Suprapubic skin (tissue), 4 donors: Measurements from ENCODE around the gene NSD1. TPM values are rescaled to one million over a fixed set of nuclear protein-coding genes. Genes with fewer than 3 reads are reported as not detected.

Experiments
- DNase-seq, 2 donors: peaks; one replicate each; pipeline ENCODE4 v3.0.0-alpha.2; 2019; ENCODE audit warnings: low spot score in 2 of 2
- H3K27ac ChIP-seq: fragments of 200-600 bp; sonication (generic); one replicate; pipeline ENCODE4 v1.5.1; 2019
- H3K27me3 ChIP-seq: fragments of 200-600 bp; sonication (generic); one replicate; pipeline ENCODE4 v1.5.1; 2019
- H3K36me3 ChIP-seq: fragments of 200-600 bp; sonication (generic); one replicate; pipeline ENCODE4 v1.5.1; 2019
- H3K4me1 ChIP-seq: fragments of 200-600 bp; sonication (generic); one replicate; pipeline ENCODE4 v1.5.1; 2019
- H3K4me3 ChIP-seq: fragments of 200-600 bp; sonication (generic); one replicate; pipeline ENCODE4 v1.5.1; 2019; ENCODE audit warnings: mild to moderate bottlenecking
- H3K9me3 ChIP-seq: fragments of 200-600 bp; sonication (generic); one replicate; pipeline ENCODE4 v1.5.1; 2019
- EP300 ChIP-seq: sonication (generic); formaldehyde crosslinking; IDR thresholded peaks from one replicate; pipeline ENCODE4 v1.6.1; 2017; ENCODE audit warnings: antibody characterized with exemption
- POLR2A ChIP-seq, 2 donors: fragments of 450-650 bp; IDR thresholded peaks; one replicate each; pipeline ENCODE4 v1.6.1; 2017; ENCODE audit warnings: antibody characterized with exemption in 2 of 2, mild to moderate bottlenecking in 2 of 2, moderate library complexity in 2 of 2
- POLR2AphosphoS5 ChIP-seq, 3 donors: sonication (generic); formaldehyde crosslinking; IDR thresholded peaks; one replicate each; pipeline ENCODE4 v1.6.1; 2017; ENCODE audit warnings: antibody characterized with exemption in 3 of 3
- WGBS: methylation state at CpG from one replicate; pipeline ENCODE4 v1.1.5; 2018; 5-methylcytosine and 5-hydroxymethylcytosine counted together
- total RNA-seq, 4 donors: library from RNA; depleted of rRNA; stranded (reverse); fragments of >200 nt; gene quantifications; one replicate each; pipeline ENCODE4 v1.1.0, GENCODE V29; 2016
- TF ChIP-seq, protein P1 (sequence below), 2 donors: fragments of 200-600 bp in 1 of 2; fragments of 450-650 bp in 1 of 2; sonication (generic) in 1 of 2; IDR thresholded peaks; one replicate each; pipeline ENCODE4 v1.5.1; 2016 to 2019; ENCODE audit warnings: antibody characterized with exemption in 2 of 2, mild to moderate bottlenecking in 1 of 2, moderate library complexity in 1 of 2

Gene NSD1
- total RNA-seq, 4 donors from 2014 or later: 36.0 to 67.9 (median 51.3) TPM

GRCh38 chr5:177189416-177189815 is 55.8 kb downstream of the NSD1 start:
- DNase-seq: no peak

GRCh38 chr5:177189965-177190364 is 56.4 kb downstream of the NSD1 start:
- H3K4me3 ChIP-seq: no peak overlapping the region
- H3K27me3 ChIP-seq: no peaks in the 10 kb centered on the region
- peaks cover 4% of the 10 kb centered on the region for H3K4me1 ChIP-seq
- no peak overlapping the region for H3K27ac ChIP-seq
- no peak for DNase-seq
- peaks cover 27% of the 10 kb centered on the region for H3K36me3 ChIP-seq
- TF ChIP-seq EP300 (no peak), POLR2AphosphoS5 (IDR thresholded peaks at IDR 0.05) (no peak), POLR2A (IDR thresholded peaks at IDR 0.05) (no peak)
- TF ChIP-seq, protein P1, sequence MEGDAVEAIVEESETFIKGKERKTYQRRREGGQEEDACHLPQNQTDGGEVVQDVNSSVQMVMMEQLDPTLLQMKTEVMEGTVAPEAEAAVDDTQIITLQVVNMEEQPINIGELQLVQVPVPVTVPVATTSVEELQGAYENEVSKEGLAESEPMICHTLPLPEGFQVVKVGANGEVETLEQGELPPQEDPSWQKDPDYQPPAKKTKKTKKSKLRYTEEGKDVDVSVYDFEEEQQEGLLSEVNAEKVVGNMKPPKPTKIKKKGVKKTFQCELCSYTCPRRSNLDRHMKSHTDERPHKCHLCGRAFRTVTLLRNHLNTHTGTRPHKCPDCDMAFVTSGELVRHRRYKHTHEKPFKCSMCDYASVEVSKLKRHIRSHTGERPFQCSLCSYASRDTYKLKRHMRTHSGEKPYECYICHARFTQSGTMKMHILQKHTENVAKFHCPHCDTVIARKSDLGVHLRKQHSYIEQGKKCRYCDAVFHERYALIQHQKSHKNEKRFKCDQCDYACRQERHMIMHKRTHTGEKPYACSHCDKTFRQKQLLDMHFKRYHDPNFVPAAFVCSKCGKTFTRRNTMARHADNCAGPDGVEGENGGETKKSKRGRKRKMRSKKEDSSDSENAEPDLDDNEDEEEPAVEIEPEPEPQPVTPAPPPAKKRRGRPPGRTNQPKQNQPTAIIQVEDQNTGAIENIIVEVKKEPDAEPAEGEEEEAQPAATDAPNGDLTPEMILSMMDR (IDR thresholded peaks at IDR 0.05): no peak
- H3K9me3 ChIP-seq: no peaks in the 10 kb centered on the region
- 79% methylated on average over 4 of the region's 4 CpGs for WGBS

More at GRCh38 chr5:177189416-177189815, 55.8 kb downstream of the NSD1 start:
- H3K27ac ChIP-seq: no peak overlapping the region
- no peak overlapping the region for H3K4me3 ChIP-seq
- no peak for TF ChIP-seq POLR2AphosphoS5 (IDR thresholded peaks at IDR 0.05)
- TF ChIP-seq POLR2A (IDR thresholded peaks at IDR 0.05): no peak
- TF ChIP-seq, protein P1 (IDR thresholded peaks at IDR 0.05): no peak
- H3K36me3 ChIP-seq: peaks cover 24% of the 10 kb centered on the region
- no peaks in the 10 kb centered on the region for H3K9me3 ChIP-seq
- peaks cover under 1% of the 10 kb centered on the region for H3K4me1 ChIP-seq
- no peaks in the 10 kb centered on the region for H3K27me3 ChIP-seq

DNA sequence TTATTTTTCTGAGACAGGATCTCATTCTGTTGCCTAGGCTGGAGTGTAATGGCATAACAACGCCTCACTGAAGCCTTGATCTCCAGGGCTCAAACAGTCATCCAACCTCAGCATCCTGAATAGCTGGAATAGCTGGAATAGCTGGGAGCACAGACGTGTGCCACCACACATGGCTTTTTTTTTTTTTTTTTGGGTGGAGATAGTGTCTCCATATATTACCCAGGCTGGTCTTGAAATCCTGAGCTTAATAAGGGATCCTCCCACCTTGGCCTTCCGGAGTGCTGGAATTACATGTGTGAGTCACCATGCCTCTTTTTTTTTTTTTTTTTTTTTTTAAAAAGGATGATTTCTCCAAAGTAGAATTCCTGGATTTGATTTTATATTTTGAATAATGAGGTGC is 60.7 kb downstream of the NSD1 start:
- H3K4me1 ChIP-seq: peaks cover 5% of the 10 kb centered on the region

DNA sequence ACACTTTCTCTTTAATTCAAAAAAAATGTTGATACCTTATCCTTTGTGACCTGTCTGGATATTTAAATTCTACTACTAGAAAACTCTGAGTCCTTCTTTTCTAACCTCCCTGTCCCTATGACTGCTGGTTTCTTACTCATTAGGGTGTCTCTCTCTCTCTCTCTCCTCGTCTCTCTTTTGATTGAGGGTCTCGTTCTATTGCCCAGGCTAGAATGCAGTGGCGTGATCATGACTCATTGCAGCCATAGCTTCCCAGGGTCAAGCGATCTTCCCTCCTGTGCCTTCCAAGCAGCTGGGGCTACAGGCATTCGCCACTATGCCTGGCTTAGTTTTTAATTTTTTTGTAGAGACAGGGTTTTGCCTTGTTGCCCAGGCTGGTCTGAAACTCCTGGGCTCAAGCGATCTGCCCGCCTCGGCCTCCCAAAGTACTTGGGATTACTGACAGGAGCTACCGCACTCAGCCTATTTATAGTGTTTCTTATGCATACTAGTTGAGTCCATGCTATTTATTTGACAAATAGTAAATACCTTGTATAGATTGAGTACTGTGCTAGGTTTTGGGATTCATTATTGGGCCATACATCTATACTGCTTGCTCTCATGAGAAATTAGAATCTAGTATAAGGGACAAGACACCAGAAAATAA is 61.9 kb downstream of the NSD1 start:
- no peak overlapping the region for H3K4me3 ChIP-seq
- no peaks in the 10 kb centered on the region for H3K9me3 ChIP-seq
- DNase-seq: no peak
- WGBS: 96% methylated on average over 9 of the region's 9 CpGs
- H3K27ac ChIP-seq: no peak overlapping the region
- H3K4me1 ChIP-seq: peaks cover 5% of the 10 kb centered on the region
- no peaks in the 10 kb centered on the region for H3K27me3 ChIP-seq
- TF ChIP-seq POLR2AphosphoS5 (IDR thresholded peaks at IDR 0.05) (no peak), EP300 (no peak), POLR2A (IDR thresholded peaks at IDR 0.05) (no peak)
- TF ChIP-seq, protein P1 (IDR thresholded peaks at IDR 0.05): no peak
- H3K36me3 ChIP-seq: peaks cover 74% of the 10 kb centered on the region

More for the DNA sequence above, 60.7 kb downstream of the NSD1 start:
- Histone ChIP-seq H3K9me3 (no peaks in the 10 kb centered on the region), H3K27me3 (no peaks in the 10 kb centered on the region), H3K36me3 (peaks cover 63% of the 10 kb centered on the region), H3K4me3 (no peak overlapping the region), H3K27ac (no peak overlapping the region)
- no peak for DNase-seq
- TF ChIP-seq POLR2AphosphoS5 (IDR thresholded peaks at IDR 0.05): no peak
- TF ChIP-seq EP300: no peak
- TF ChIP-seq POLR2A (IDR thresholded peaks at IDR 0.05): no peak
- TF ChIP-seq, protein P1 (IDR thresholded peaks at IDR 0.05): no peak
- 35% methylated on average over 3 of the region's 3 CpGs for WGBS

DNA sequence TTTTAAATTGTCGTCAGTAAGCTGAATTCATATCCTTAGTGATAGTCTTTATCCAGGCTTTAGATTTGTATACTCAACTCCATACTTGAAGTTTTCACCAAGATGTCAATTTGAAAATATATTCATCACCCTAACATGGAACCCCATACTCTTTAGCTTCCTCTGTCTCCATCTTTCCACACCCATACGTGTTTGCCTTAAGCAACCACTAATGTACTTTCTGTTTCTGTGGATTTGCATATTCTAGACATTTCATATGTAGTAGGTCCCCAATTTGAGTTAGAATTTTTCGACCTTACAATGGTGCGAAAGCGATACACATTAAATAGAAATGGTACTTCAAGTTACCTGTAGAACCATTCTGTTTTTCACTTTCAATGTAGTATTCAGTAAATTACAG is 65.2 kb downstream of the NSD1 start:
- H3K9me3 ChIP-seq: no peaks in the 10 kb centered on the region
- TF ChIP-seq POLR2AphosphoS5 (IDR thresholded peaks at IDR 0.05) (no peak), POLR2A (IDR thresholded peaks at IDR 0.05) (no peak), EP300 (no peak)
- TF ChIP-seq, protein P1 (IDR thresholded peaks at IDR 0.05): no peak
- WGBS: 94% methylated on average over 5 of the region's 5 CpGs
- H3K27ac ChIP-seq: no peak overlapping the region
- H3K4me1 ChIP-seq: peaks cover 5% of the 10 kb centered on the region
- H3K36me3 ChIP-seq: peaks cover 78% of the 10 kb centered on the region
- H3K27me3 ChIP-seq: no peaks in the 10 kb centered on the region
- no peak overlapping the region for H3K4me3 ChIP-seq
- no peak for DNase-seq
